Hepatocyte (in vitro differentiated cells): Measurements from ENCODE around the gene MATK.

ENCODE experiments used
- CTCF ChIP-seq: fragments of 200-600 bp; sonication (generic); IDR thresholded peaks from 2 replicates; pipeline ENCODE4 v1.5.1; 2016; ENCODE audit warnings: antibody characterized with exemption, mild to moderate bottlenecking; ENCODE audit not compliant: poor library complexity
- EZH2phosphoT487 ChIP-seq: fragments of 200-600 bp; sonication (generic); IDR thresholded peaks from one replicate; pipeline ENCODE4 v1.6.1; 2018; ENCODE audit warnings: antibody characterized with exemption, mild to moderate bottlenecking, low read depth, moderate library complexity; ENCODE audit not compliant: unreplicated experiment, severe bottlenecking

DNA sequence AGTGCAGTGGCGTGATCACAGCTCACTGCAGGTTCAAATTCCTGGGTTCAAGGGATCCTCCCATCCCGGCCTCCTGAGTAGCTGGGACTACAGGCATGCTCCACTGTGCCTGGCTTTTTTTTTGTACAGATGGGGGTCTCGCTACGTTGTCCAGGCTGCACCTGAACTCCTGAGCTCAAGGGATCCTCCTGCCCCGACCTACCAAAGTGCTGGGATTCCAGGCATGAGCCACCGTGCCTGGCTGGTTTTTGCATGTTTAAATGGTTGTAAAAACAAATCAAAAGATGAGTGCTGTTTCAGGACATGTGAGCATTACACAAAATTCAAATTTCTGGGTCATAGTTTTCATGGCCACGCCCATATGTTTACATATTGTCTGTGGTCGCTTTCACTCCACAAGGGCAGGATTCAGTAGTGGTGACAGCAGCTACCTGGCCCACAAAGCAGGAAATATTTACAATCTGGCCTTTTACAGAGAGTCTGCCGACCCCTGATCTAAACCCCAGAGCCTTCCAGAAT, 5.3 kb downstream of the MATK start:
- no peak for TF ChIP-seq CTCF
- no peak for TF ChIP-seq EZH2phosphoT487
